GM12874 (cell line): ENCODE data around the gene RIPK3.

ENCODE experiments used
- TF ChIP-seq, protein P1 (sequence below): IDR thresholded peaks from 2 replicates; pipeline ENCODE4 v1.5.1; 2011; ENCODE audit warnings: low read depth, mild to moderate bottlenecking, control low read depth, low read length, moderate library complexity; ENCODE audit not compliant: insufficient read depth

The RIPK3 gene

DNA sequence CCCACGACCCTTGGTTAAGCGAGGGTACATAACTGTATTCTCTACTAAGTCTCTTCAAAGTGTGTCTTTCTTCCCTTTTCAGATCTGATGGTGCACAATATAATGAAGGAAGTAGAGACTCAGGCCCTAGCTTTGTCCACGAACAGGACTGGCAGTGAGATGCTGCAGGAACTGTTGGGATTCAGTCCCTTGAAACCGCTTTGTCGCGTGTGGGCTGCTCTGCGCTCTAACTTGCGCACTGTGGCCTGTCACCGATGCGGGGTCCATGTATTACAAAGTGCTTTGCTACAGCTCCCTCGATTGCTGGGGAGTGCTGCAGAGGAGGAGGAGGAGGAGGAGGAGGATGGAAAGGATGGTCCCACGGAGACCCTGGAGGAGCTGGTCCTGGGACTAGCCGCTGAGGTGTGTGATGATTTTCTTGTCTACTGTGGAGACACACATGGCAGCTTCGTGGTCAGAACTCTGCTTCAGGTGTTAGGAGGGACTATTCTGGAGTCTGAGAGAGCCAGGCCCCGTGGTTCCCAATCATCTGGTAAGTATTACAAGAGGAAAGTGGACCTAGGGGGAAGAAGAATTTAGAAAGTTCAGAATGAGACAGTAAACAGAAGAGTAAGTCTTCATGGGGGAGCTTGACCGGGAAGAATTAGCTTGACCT, 39.3 kb downstream of the RIPK3 start:
- TF ChIP-seq, protein P1, sequence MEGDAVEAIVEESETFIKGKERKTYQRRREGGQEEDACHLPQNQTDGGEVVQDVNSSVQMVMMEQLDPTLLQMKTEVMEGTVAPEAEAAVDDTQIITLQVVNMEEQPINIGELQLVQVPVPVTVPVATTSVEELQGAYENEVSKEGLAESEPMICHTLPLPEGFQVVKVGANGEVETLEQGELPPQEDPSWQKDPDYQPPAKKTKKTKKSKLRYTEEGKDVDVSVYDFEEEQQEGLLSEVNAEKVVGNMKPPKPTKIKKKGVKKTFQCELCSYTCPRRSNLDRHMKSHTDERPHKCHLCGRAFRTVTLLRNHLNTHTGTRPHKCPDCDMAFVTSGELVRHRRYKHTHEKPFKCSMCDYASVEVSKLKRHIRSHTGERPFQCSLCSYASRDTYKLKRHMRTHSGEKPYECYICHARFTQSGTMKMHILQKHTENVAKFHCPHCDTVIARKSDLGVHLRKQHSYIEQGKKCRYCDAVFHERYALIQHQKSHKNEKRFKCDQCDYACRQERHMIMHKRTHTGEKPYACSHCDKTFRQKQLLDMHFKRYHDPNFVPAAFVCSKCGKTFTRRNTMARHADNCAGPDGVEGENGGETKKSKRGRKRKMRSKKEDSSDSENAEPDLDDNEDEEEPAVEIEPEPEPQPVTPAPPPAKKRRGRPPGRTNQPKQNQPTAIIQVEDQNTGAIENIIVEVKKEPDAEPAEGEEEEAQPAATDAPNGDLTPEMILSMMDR: no peak

DNA sequence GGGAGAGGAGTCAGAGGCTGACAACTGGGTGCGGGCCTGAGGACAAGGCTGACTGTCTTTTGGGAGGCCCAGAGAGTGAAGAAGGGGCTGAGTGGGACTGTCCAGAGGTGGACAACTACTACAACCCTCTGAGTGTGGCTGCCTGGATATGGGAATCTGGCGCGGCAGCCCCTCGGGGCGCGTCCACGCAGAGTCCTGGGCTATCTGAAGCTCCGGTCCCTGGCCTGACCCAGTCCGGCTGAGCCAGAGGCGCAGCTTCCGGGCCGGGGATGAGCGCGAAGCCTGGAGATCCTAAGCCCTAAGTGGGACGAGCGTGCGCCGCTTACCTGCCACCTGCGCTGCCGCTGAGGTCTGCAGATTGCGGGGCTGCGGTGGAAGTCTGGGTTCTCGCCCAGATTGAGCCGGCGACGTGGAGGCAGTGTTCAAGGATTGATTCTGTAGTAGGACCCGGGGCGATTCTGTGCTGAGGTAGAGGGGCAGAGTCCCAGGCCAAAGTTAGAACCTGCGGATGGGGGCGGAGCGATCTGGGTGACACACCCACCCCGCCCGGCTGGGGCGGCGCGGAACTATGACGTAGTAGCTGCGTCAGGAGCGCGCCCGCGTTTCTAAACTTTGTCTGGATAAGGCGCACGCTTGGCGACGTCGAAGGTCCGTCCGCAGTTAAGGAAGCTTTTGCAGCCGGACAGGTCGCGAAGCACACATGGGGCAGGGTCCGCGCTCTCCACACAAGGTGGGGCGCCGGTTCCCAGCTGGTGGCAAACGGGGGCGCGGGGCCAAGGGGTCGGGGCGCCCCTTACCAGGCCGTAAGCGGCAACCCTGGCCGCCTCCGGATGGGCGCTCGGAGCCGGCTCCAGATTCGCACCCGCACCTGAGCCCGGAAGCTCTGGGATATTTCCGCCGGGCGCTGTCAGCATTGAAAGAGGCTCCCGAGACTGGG, 40.3 kb downstream of the RIPK3 start, which contains the start of the genes DHRS1 and NOP9:
TSS of gene DHRS1 (minus strand) at position 526 of the 937 bp plus-strand sequence. CDS start 674 bp downstream, outside the sequence.
TSS of gene NOP9 (plus strand) at position 596 of the 937 bp plus-strand sequence. CDS start at position 701, 105 bp downstream.
- TF ChIP-seq, protein P1: no peak

DNA sequence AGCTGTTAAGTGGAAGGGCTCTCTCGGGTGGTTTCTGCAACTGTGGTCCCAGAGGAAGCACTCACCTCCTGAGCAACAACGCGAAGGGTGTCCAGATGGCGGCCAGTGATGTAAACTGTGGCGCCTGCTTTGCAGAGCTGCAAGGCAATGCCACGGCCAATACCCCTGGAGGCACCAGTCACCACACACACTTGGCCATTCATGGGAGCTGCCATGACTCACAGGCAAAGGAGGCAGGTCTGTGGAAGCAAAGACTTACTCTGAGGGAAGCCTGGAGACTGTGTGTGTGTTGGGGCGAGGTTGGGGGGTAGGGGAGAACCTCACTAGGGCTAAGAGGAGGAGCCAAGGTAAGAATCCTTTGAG, 40.9 kb downstream of the RIPK3 start:
- TF ChIP-seq, protein P1: no peak

DNA sequence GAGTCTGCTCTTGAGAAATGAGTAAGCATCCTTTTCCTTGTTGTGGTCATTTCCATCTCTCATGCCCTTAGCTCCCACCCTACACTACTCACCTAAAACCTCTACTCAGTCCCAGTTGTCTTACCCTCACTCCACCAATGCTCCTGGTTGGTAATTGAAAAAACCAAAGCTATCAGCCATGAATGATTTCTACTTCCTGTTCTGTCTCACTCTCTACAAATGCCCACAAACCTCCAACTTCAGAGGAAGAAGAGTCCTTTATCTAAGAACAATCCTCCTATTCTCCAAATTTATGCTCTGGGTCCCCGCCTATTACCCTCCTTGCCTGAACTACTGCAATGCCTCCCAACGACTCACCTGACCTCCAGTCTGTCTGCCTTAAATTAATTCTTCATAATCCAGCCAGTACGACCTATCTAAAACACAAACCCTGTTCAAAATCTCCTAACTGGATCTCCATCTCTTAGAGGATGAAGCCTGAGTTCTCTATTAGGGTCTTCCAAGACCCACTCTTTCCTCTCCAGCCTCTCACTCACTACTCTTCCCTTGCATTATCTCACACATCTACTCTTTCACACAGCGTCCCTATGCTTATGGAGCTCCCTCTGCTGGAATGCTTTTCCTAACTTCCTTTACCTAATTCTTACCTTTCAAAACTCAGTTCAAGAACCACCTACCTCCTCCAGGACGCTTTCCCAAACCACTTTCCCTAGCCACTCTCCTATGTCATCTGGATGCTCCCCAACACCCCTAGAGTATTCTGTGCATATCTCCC, 42.4 kb downstream of the RIPK3 start:
- TF ChIP-seq, protein P1: no peak

DNA sequence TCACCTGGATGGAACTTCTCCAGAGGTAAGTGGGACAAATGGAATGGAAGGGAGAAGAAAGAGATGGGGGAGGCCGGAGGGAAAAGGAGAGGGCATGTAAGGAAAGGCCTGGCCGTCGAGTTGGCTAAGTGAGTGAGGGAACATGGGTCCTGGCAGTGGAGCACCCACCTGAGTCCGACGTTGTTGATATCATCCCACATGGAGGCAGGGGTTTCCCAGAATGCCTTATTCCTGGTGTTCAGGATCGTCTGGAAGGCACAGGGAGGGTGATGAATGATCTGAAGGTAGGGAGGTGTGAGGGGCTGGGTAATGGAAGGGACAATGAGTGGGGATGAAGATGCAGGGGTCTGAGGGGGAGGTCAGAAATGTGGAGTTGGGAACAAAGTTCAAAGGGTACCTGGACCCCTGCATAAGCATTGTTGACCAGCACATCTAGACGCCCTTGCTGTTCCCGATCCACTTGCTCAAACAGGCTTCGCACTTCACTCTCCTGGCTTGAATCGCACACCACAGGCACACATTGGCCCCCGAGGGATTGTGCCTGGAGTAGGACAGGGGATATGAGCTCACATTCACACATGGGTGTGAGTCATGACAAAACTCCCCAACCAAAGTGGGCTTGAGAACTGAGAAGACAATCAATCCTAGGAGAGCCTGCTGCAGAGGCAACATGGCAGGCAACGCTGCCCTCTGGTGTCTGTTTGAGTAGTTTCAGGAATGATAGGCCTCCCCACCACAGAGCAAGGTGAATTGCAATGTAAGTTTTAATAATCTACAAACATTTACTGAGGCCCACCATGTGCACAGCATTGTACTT, 43.2 kb downstream of the RIPK3 start:
- TF ChIP-seq, protein P1: peak; percentile 71

DNA sequence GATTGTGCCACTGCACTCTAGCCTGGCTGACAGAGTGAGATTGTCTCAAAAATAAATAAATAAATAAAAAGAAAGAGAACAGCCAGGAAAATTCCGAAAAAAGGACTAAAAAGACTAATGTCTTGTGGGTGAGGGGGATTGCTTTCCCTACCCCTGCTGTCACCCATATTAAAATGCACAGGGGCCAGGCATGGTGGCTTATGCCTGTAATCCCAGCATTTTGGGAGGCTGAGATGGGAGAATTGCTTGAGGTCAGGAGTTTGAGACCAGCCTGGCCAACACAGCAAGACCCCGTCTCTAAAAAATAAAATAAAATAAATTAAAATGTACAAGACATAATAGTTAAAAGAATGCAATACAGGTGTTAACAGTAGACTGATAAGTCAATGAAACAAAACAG, 46.3 kb downstream of the RIPK3 start:
- TF ChIP-seq, protein P1: no peak
